ENCODE data around the gene ODAD2.

Gene ODAD2

DNA sequence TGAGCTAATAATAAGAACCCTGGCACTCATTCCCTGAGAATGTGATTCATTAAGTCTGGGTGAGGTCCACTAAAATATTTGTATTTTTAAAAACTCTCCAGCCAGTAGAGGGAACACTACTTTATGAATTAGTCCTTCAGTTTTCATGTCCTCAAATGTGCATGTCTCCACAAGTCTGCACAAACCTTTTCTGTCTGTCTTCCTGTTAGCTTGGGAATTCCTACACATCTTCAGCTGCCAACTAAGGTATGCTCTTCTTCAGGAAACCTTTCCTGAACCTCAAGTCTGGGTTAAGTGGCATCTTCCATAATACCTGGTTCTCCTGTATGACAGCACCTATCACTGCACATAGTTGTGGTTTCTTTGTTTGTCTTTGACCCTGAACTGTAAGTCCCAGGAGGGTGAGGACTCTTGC is 133.7 kb downstream of the ODAD2 start:
- H3K27ac ChIP-seq (replicated peaks) = no peak overlapping the region
- no peak overlapping the region for H3K4me3 ChIP-seq (replicated peaks; ENCODE audit: insufficient read depth, low read length)
- TF ChIP-seq SPI1 (IDR thresholded peaks at IDR 0.05; ENCODE audit: borderline replicate concordance, low read depth) (no peak), GABPA (IDR thresholded peaks at IDR 0.05; ENCODE audit: low read depth) (no peak), POLR2AphosphoS5 (IDR thresholded peaks at IDR 0.05; ENCODE audit: low read depth) (no peak)
- TF ChIP-seq, protein P1, sequence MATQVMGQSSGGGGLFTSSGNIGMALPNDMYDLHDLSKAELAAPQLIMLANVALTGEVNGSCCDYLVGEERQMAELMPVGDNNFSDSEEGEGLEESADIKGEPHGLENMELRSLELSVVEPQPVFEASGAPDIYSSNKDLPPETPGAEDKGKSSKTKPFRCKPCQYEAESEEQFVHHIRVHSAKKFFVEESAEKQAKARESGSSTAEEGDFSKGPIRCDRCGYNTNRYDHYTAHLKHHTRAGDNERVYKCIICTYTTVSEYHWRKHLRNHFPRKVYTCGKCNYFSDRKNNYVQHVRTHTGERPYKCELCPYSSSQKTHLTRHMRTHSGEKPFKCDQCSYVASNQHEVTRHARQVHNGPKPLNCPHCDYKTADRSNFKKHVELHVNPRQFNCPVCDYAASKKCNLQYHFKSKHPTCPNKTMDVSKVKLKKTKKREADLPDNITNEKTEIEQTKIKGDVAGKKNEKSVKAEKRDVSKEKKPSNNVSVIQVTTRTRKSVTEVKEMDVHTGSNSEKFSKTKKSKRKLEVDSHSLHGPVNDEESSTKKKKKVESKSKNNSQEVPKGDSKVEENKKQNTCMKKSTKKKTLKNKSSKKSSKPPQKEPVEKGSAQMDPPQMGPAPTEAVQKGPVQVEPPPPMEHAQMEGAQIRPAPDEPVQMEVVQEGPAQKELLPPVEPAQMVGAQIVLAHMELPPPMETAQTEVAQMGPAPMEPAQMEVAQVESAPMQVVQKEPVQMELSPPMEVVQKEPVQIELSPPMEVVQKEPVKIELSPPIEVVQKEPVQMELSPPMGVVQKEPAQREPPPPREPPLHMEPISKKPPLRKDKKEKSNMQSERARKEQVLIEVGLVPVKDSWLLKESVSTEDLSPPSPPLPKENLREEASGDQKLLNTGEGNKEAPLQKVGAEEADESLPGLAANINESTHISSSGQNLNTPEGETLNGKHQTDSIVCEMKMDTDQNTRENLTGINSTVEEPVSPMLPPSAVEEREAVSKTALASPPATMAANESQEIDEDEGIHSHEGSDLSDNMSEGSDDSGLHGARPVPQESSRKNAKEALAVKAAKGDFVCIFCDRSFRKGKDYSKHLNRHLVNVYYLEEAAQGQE (IDR thresholded peaks at IDR 0.05; ENCODE audit: insufficient replicate concordance, low read depth) = no peak
- TF ChIP-seq, protein P2, sequence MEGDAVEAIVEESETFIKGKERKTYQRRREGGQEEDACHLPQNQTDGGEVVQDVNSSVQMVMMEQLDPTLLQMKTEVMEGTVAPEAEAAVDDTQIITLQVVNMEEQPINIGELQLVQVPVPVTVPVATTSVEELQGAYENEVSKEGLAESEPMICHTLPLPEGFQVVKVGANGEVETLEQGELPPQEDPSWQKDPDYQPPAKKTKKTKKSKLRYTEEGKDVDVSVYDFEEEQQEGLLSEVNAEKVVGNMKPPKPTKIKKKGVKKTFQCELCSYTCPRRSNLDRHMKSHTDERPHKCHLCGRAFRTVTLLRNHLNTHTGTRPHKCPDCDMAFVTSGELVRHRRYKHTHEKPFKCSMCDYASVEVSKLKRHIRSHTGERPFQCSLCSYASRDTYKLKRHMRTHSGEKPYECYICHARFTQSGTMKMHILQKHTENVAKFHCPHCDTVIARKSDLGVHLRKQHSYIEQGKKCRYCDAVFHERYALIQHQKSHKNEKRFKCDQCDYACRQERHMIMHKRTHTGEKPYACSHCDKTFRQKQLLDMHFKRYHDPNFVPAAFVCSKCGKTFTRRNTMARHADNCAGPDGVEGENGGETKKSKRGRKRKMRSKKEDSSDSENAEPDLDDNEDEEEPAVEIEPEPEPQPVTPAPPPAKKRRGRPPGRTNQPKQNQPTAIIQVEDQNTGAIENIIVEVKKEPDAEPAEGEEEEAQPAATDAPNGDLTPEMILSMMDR (IDR thresholded peaks at IDR 0.05; ENCODE audit: insufficient read depth, low read length) = no peak
- no peaks in the 10 kb centered on the region for H3K27me3 ChIP-seq (ENCODE audit: insufficient read depth, poor library complexity, severe bottlenecking)
- no peak for DNase-seq (ENCODE audit: low read depth in 1 of 2, low spot score in 1 of 2)

DNA sequence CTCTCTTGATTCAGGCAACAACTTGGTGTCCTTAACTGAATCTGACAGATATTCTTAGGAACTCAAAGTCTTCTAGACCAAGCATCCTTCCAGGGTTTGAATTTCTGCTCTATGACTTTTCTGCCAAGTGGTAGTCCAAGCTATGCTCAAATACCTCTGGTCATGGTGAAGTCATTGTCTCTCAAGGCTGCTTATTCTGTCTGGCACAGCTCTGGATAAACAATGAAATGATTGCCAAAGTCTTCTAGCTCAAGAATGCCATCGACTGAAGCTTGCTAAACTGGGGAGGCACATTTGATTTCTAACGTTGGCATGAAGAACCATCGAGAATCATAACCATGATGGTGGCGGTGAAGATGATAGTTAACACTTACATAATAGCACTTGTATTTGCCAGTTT is 137.1 kb downstream of the ODAD2 start:
- Histone ChIP-seq H3K27ac (replicated peaks) (no peak overlapping the region), H3K4me3 (replicated peaks; ENCODE audit: insufficient read depth, low read length) (no peak overlapping the region), H3K27me3 (ENCODE audit: insufficient read depth, poor library complexity, severe bottlenecking) (no peaks in the 10 kb centered on the region)
- TF ChIP-seq GABPA (IDR thresholded peaks at IDR 0.05; ENCODE audit: low read depth) (no peak), POLR2AphosphoS5 (IDR thresholded peaks at IDR 0.05; ENCODE audit: low read depth) (no peak), SPI1 (IDR thresholded peaks at IDR 0.05; ENCODE audit: borderline replicate concordance, low read depth) (no peak)
- TF ChIP-seq, protein P1 (IDR thresholded peaks at IDR 0.05; ENCODE audit: insufficient replicate concordance, low read depth) = no peak
- TF ChIP-seq, protein P2 (IDR thresholded peaks at IDR 0.05; ENCODE audit: insufficient read depth, low read length) = no peak
- DNase-seq (ENCODE audit: low read depth in 1 of 2, low spot score in 1 of 2) = no peak

DNA sequence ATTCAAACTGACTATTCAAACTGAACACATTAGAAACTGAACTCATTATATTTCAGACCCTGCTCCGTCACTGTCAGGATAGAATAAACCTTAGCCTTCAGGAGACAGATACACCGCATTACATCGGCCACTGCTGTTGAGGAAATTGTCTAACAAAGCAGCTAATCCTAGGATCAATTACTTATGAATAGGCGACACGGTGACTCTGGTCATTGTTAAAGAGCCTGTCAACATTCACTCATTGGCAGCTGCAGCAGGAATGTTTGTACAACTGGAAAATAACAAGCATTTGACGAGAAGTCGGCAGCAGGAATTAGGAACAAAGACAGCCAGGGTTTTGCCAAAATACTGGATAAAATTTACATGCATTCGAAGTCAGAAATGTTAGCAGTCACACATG is 141.3 kb downstream of the ODAD2 start:
- no peak overlapping the region for H3K4me3 ChIP-seq (replicated peaks; ENCODE audit: insufficient read depth, low read length)
- DNase-seq (ENCODE audit: low read depth in 1 of 2, low spot score in 1 of 2) = no peak
- no peak overlapping the region for H3K27ac ChIP-seq (replicated peaks)
- H3K27me3 ChIP-seq (ENCODE audit: insufficient read depth, poor library complexity, severe bottlenecking) = no peaks in the 10 kb centered on the region
- TF ChIP-seq GABPA (IDR thresholded peaks at IDR 0.05; ENCODE audit: low read depth) (no peak), POLR2AphosphoS5 (IDR thresholded peaks at IDR 0.05; ENCODE audit: low read depth) (no peak), SPI1 (IDR thresholded peaks at IDR 0.05; ENCODE audit: borderline replicate concordance, low read depth) (no peak)
- TF ChIP-seq, protein P1 (IDR thresholded peaks at IDR 0.05; ENCODE audit: insufficient replicate concordance, low read depth) = no peak
- TF ChIP-seq, protein P2 (IDR thresholded peaks at IDR 0.05; ENCODE audit: insufficient read depth, low read length) = no peak
